Endometrial microvascular endothelial cells (primary cell): Measurements from ENCODE around the gene POLR2L. TPM values are rescaled to one million over a fixed set of nuclear protein-coding genes. Genes with fewer than 3 reads are reported as not detected.

Experiments
- in situ Hi-C: cut with HindIII; loops from 2 replicates; pipeline ENCODE4 v1.10.0; 2017; ENCODE audit warnings: low sequenced_read_pairs, low pct_unique_long_range_greater_than_20kb; ENCODE audit errors: inconsistent ontology term
- total RNA-seq: library from RNA; depleted of rRNA; stranded (reverse); fragments of >200 nt; gene quantifications from one replicate; pipeline ENCODE4 v1.2.3, GENCODE V29; 2015; ENCODE audit errors: inconsistent ontology term

POLR2L gene
- 315 TPM for total RNA-seq

DNA sequence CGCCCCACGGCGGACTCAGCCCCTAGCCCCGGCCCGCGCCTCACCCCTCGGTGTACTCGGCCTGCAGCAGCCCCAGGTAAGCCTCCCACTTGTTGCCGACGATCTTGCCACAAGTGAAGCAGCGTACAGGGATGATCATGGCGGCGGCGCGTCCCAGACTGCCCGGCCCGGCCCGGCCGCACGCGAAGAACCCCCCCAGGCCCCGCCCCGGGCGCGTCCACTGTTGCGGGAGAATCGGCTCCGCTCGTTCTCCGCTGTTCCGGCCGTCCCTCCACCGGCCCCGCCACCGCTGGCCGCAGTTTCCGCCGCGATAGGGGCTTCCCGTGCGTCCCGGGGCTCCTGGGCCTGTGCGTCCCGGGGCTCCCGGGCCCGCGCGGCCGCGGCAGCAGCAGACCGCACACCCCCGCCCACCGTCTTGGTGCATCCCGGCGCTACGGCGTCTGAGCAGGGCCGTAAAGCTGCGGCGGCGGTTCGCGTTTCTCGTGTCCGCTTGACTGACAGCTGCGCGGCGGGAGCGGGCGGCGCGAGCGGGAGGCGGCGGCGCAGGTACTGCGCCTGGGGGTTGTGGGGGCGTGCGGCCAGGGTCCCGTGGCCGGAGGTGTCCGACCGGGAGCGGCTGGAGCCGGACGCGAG, at the start of gene POLR2L, which contains the start of gene TSPAN4:
POLR2L (minus strand) TSS at position 160 of the 633 bp plus-strand sequence; CDS start at position 139, 21 bp downstream.
TSPAN4 (plus strand) TSS at position 483 of the 633 bp plus-strand sequence. CDS start 7,453 bp downstream, outside the sequence.
- in situ Hi-C loops, result no loop called here

DNA sequence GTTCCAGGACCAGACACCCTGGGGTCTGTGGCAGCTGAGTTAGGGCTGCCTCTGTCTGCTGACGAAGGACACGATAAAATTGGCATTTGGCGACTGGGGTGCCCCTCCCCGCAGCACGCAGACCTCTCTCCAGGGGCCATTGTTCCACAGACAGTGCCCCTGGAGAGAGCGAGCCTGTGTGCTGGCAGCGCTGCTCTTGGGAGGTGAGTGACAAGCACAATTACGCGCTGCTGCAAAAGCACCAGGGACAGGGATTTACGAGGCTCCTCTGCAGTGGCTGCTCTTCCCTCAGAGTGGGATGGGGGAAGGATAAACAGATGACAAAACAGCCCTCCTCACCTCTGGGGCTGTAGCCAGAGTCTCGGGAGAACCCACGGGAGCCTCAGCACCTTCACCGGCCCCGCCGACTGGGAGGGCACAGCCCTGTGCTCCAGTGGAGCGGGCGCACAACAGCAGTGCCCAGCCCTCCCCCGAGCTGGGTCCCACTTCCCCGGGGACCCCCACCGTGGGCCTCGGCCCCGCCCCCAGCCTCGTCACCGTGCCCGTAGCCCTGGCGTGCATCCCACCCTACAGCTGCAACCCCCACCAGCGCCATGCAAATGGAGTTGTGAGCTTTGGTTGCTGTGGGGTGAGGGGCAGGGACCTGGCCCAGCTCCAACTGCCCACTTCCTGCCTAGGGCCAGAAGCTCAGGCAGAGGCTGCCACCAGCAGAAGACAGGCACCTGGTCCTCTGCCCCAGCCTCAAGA, 48.6 kb upstream of the POLR2L start:
- in situ Hi-C loops, result no loop called here

DNA sequence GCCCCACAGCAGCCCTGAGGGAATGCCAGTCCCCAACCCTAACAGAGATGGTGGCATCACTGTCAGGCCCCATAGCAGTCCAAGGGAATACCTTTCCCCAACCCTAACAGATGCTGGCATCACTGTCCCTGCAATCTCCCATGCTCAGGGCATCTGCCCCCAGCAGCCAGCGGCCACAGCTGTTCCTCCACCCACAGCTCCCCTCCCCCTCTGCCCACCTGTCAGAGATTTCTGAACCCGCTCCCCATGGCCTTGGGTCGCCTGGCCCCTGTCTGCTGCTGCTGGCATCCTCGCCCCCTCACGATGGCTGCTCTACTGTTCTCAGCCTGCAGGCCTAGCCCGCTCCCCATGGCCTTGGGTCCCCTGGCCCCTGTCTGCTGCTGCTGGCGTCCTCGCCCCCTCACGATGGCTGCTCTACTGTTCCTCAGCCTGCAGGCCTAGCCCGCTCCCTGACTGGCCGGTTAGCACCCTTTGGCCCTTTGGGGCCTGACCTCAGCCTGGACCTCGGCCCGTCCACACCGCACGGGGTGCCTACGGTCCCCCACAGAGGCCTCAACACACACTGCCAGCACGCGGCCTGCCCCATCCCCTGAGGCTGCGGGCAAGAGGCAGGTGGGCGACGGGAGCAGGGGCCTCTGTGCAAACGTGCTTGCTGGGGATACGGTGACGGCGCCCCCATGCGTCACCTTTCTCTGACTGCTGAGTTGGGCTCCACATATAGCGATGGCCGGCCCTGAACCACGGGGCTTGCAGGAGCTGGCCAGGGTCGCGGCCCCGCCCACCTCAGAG, 47.6 kb upstream of the POLR2L start:
- in situ Hi-C loops, result no loop called here

DNA sequence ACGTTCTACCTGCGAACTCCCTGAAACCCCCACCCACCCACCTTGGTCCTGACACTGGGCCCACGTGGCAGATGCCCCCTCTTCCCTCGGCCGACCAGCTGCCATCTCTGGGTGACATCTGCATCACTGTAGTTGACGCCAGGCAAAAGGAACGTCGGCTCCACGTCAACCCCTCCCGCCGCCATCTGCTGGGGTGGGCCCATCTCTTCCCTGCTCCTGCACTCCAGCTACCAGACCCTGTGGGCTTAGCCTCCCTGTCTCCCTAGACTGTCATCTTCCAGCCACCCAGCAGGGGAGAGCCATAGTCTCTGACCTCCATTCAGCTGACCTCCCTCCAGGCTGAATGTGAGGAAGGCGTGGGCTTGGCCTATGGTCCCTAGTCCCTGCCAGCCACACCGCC, 46.9 kb upstream of the POLR2L start:
- in situ Hi-C loops, result no loop called here

DNA sequence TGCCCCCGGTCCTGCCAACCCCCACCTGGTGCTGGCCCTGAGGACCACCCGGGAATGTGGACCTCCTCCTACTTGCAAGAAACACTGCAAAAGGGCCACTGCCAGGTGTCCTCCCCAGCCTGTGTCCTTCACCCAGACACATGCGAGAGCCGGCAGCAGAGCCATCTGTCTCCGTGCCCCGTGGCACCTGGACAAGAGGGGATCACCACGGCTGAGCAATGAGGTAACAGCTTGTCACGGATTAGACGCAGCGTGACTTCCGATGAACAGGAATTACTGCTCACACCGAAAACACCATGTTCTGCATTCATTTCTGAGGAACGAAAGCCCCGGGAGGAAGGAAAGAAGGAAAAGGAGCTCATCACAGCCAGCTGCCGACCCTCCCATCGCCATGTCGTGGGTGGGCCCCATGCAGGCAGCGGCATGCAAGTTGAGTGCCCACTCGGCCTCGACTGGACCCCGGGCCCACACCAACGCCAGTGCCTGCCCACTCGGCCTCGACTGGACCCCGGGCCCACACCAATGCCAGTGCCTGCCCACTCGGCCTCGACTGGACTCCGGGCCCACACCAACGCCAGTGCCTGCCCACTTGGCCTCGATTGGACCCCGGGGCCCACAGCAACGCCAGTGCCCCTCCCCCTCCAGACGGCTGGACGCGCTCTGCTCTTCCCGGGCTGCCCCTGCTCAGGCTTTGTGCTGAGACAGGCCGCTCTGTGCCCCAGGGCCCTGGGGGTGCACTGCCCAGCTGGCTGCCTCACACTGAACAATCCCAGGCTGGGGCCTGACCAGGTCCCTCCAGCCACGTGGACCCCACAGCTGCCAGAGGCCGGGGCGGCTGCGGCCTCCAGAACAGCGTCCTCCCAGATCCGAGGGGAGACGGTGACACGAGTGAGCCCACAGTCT, 46.2 kb upstream of the POLR2L start:
- in situ Hi-C loops, result no loop called here

DNA sequence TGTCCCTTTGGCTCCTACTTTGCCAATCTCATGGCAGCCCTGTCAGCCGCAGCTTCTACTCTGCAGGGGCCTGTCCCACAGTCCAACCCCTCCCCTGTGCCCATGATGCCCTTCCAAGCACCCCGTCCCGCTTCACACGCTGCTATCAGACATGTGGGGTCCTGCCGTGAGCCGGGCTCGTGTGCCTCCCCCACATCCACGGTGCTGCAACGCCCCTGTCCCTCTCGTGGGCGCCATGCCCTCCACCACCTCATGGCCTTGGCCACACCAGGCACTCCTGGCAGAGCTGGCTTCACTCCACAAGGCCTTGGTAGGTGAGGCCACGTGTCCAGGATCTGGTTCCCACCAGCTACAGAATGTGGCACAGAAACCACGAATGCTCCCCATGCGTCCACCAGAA, 45.3 kb upstream of the POLR2L start:
- in situ Hi-C loops, result no loop called here

DNA sequence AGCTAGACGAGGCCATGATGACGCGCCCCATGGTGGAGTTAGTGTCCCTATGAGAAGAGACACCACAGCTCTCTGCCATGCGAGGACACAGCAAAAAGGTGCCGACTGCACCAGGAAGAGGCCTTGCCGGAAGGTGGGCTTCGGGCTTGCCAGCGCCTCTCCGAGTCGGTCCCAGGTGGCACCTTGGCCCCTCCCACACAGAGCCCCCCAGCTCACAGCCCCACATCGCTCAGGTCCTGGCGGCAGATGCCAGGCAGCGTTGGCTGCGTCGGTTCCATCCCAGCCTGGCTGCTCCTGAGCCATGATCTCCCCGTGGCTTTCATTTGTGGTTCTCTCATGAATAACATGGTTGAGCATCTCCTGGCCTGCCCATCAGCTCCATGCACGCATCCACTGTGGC, 44.2 kb upstream of the POLR2L start:
- in situ Hi-C loops, result no loop called here

DNA sequence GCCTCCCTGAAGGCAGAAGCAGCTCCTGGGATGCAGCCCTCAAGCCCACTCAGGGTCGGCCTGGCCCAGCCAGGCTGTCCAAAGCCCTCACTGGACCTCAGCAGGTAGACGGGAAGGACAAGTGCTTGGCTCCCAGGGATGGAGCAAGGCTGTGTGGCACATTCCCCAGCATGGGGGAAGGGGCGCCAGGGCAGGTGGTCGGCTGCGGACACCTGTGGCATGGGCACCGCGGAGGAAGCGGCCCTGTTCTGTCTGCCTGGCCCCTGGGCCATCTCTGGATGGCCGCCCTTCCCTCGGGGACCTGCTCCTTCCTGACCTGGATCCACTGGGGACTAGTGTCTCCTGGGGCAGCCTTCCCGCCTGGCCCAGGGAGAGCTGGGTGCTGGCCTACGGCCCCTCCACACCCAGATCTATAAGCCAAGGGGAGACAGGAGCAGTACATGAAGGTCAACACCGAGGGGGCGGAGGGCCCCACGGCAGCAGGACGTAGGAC, 42.3 kb upstream of the POLR2L start:
- in situ Hi-C loops, result no loop called here

DNA sequence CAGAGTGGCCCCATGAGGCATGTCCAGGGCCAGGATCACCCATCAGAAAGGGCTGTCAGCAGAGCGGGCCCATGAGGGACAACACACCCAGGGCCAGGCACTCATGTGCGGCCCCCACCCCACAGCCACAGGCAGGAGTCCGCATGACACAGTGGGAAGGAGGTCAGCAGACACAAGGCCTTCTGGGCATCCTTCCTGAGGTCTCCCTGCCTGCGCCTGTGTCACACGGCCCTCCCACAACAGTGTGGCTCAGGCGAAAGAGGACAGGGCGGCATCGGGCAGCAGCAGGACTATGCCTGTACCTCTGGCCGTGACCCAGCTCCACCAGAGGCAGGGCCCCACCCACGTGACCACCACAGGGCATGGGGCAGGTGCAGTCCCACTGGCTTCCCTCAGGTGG, 41.2 kb upstream of the POLR2L start:
- in situ Hi-C loops, result no loop called here

DNA sequence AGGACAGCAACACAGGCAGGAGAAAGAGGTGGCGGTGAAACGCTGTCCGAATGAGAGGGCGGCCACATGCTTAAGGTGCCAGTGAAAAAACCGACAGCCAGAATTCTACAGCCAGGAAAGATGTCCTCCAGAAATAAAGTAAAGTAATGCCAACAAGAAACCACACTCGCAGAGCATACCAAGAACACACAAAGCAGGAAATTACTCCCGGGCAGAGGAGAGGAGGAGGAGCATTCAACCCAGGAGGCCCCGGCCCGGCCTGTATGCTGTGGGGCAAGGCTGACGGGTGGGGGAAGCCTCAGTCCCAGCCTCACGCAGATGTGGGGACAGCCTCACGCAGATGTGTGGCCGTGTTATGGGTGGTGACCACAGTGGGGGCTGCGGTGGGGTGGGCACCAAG, 40.3 kb upstream of the POLR2L start:
- in situ Hi-C loops, result no loop called here

DNA sequence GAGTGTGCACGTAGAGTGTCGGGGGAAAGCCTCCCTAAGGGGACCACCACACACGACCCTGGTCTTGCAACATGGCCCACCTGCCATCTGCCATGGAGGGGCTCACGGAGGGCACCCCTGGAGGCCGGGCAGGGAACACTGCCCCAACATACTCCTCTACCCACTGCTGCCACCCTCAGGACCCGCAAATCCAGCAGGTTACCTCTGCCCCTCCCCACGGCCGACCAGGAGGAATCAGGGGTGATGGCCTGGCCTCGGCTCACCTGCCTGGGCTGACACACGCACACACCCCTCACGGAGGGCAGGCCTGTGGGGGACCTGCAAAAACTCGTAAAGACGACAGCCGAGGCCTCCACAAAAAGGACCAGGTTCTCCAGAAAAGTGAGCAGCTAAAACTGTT, 38.1 kb upstream of the POLR2L start:
- in situ Hi-C loops, result no loop called here

DNA sequence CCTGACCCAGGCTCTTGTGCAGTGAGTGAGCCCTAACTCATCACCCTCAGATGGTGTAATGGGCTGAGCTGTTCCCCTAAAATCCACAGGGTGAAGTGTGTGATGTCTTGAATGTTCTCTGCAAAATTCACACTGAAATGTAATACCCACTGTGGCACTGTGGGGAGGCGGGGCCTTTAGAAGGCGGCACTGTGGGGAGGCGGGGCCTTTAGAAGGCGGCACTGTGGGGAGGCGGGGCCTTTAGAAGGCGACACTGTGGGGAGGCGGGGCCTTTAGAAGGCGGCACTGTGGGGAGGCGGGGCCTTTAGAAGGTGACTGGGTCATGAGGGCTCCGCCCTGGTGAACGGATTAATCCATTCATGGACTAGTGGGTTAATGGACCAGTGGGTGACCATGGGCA, 35.2 kb upstream of the POLR2L start:
- in situ Hi-C loops, result no loop called here

DNA sequence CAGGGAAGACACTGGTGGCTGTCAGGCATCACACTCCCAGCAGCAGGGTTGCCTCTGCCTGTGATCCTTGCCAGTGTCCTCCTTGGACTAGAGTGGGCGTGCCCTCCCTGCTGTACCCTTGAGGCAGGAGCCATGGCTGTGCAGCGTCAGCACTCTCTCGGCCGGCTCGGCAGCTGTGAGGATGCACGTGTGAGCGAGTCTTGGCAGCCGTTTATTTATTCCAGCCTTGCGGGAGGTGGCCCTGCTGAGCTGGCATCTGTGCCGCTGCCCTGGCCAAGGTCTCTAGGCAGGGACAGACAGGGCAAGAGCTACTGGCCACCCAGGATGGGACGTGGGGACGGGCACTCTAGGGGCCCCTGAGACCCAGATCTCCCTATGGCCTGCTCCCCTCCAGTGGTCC, 34.2 kb upstream of the POLR2L start:
- in situ Hi-C loops, result no loop called here

DNA sequence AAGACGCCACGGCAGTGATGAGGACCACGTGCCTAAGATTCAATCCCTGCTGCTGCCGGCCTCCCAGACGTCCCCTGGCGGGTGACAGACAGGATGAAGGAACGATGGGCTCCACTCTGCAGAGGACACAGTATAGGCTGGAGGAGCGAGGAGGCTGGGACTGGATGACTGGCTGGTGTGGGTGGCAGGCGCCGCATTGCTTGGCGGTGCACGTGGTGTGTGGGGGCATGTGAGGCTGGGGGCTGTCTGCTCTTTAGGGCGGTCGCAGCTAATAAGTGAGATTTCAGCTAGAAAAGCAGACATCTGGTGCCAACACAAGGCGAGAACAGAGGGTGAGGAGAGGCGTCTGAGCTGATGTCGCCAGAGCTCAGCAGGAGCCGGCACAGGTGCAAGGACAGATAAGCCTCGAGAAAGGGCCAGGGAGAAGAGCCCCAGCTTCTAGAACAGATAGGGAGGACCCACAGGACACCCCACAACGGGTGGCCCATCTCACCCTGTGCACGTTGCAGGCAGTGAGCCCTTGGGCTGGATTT, 33.5 kb upstream of the POLR2L start:
- in situ Hi-C loops, result no loop called here

DNA sequence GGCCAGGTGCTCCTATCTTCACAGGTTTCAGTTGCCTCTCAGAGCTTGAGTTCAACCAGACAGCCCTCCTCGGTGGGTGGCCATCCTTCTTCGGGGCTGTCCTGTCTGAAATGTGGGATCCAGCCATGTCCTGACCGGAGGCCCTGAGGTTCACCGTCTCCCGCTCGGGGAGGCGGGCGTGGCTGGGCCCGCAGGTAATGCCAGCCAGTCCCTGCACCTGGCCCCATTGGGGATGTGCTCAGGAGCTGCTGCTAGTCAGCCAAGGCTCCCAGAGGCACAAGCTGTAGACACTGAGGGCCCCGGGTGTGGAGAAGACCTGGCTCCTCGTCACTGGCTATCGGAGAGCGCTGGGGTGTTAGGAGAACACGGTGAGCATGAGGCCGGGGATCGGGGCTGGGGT, 32.9 kb upstream of the POLR2L start:
- in situ Hi-C loops, result no loop called here

DNA sequence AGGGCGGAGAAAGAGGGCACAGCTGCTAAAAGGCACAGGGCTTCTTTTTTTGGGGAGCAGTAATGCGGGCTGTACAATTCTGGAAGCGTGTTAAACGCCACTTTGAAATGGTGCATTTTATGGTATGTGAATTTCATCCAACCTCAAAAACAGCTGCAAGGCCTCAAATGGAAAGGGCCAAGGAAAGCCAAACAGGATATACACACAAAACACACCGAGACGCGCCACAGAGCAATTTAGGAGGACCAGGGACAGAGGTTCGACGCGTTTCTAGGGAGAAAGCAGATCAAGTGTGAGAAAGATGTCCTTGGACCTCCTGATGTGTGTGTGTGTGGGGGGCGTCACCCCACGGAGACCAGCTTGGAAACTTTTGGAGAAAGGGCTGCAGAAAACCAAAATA, 31.4 kb upstream of the POLR2L start:
- in situ Hi-C loops, result no loop called here

DNA sequence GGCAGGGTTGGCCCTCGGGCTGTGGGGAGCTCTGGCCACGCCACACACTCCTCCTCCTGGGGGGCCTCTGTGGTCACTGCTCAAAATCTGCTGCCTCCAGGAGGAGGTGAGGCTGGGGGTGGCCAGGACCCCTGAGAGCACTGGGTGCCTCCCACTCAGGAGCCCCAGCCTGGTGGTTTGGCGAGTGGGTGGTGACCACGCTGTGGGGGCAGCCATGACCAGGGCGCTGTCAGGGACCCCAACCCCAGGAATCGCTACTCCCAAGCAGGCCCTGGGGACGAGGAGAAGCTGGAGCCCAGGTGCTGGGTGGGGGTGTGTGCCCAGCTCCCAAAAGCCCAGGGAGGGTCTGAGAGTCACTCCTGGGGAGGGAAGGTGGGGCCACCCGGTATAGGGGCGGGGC, 30.5 kb upstream of the POLR2L start:
- in situ Hi-C loops, result no loop called here

DNA sequence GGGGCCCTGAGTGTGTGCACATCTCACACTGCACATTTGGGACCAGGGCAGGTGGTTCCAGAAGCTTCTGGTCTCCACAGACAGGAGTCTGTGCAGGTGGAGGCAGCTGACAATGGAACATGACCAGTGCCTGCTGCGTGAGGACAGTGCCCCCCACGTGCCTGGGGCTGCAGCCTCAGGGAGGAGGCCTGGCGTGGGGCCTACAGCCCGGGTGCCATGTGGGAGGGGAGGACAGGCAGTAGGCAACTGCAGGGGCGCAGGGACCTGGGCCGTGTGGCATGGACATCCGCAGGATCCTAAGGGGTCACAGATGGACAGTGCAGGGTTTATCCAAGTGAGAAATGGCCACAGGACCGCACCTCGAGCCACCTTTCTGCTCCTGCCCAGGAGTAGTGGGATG, 29.1 kb upstream of the POLR2L start:
- in situ Hi-C loops, result no loop called here
